Stimulated activated CD8-positive, alpha-beta memory T cell treated with anti-CD3 and anti-CD28 coated beads, Interleukin-7, amount 100 ng/mL, for 4 hours (primary cell): ENCODE data around the gene ATP11C.
"Not testable (repeated sequence)": the region's sequence is repeated elsewhere in the genome, so short reads cannot be mapped to it uniquely, and the experiment has no call there.

ENCODE experiments used
- DNase-seq, 2 donors: peaks; one replicate each; pipeline ENCODE4 v3.0.0-alpha.2; 2020; ENCODE audit warnings: low read depth in 2 of 2

Gene ATP11C

DNA sequence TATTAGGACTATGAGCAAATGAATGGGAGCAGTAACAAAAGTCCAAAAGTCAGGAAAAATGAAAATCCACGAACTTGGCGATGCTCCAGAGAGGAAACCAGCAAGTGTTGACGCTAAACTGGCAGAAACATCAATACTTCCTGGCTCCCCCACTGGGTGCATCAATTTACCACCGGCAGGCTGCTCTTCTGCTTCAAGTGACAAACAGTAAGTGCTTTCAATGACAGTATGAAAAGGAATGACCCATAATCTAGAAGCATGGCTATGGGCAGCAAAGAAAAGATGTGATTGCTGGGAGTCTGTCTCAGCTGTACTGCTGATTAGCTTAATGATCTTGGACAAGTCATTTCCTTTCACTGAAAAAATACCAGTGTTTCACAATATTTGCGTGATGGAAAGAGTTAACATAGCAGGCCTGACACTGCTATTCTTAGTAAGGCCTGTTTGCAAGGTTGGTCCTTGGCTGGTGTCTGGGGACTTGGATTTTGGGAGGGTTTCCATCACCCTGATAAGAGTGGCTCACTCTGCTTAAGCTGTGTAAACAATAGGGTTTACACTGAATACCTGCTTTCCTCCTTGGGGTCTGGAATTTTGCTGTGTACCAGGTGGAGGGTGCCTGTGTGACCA, 8.7 kb downstream of the ATP11C start:
- DNase-seq: no peak

GRCh38 chrX:139921142-139921541, 11.7 kb downstream of the ATP11C start:
- not testable (repeated sequence) for DNase-seq

GRCh38 chrX:139920316-139920715, 12.5 kb downstream of the ATP11C start:
- no peak for DNase-seq

GRCh38 chrX:139914421-139914820, 18.4 kb downstream of the ATP11C start:
- DNase-seq: no peak

DNA sequence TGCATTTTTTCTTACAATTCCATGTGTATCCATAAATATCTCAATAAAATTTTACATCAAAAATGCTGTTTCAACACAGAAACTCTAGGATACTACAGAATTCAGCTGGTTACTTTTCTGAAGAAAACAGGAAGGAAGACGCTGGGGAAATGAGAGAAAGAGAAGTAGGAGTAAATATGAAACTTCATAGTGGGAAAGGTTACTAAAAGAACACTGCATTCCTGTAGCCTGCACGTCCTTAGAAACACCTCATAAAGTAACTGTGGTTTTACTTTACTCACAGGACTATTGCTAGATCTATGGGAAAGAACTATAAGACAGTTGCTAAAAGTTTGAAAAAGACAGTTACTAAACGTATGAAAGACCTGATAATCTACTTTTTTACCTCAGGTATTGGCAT, 23.1 kb downstream of the ATP11C start:
- DNase-seq: no peak

DNA sequence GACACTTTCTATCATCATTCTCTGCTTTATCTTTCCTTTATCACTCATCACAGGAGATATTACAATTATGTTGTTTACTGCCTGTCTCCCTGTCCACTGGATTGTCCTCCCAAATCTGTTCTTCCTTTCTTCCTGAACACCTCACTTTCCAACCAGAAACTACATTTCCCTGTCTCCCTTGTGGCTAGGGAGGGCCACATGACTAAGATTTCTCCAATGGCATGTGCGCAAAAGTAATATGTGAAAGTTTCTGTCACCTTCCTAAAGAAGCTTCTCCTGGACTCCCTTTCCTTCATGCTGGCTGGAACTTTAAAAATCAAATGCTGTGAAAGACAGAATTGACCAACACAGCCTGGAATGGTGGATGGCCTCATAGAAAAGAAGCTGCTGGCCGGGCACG, 25.8 kb downstream of the ATP11C start:
- no peak for DNase-seq

DNA sequence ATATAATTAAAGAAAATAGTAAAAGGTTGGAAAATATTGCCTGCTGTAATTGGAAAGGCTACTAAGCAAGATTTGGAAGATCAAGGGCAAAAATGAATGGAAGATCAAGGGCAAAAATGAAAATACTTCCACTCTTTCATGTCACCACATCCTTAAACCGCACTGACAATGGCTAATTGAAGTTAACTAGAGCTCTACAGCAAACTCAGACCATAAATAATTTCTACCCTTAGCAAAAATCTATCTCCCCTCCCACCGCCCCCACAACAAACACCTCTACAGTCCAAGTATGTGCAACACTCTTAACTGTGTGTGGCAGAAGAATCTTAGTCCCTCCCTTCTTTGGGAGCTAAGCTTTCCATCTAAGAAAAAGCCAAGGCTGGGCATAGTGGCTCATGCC, 27.1 kb downstream of the ATP11C start:
- no peak for DNase-seq

GRCh38 chrX:139905051-139905450, 27.8 kb downstream of the ATP11C start:
- no peak for DNase-seq

GRCh38 chrX:139903210-139903609, 29.6 kb downstream of the ATP11C start:
- DNase-seq: no peak

DNA sequence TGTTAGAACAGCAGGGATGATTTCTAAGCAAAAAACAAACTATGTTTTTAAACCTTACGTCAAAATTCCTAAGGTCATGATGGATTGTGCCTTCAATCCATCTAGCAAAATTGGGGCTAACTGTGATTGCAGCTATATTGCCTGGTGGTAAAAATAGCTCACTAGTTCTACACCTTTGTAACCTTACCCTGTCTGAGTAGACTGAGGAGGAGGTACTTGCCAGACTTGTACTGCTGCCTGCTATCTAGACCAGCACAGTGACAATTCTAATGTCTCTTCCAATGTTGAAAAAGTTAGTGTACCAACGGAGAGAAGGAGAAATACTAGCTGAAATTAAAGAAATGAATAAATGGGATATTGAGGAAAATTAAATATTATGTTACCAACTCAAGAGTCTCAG, 30.3 kb downstream of the ATP11C start:
- DNase-seq: no peak

- DNase-seq: no peak
Measured at GRCh38 chrX:139898334-139898733, 34.5 kb downstream of the ATP11C start.

- no peak for DNase-seq
Measured at GRCh38 chrX:139892512-139892911, 40.3 kb downstream of the ATP11C start.

DNA sequence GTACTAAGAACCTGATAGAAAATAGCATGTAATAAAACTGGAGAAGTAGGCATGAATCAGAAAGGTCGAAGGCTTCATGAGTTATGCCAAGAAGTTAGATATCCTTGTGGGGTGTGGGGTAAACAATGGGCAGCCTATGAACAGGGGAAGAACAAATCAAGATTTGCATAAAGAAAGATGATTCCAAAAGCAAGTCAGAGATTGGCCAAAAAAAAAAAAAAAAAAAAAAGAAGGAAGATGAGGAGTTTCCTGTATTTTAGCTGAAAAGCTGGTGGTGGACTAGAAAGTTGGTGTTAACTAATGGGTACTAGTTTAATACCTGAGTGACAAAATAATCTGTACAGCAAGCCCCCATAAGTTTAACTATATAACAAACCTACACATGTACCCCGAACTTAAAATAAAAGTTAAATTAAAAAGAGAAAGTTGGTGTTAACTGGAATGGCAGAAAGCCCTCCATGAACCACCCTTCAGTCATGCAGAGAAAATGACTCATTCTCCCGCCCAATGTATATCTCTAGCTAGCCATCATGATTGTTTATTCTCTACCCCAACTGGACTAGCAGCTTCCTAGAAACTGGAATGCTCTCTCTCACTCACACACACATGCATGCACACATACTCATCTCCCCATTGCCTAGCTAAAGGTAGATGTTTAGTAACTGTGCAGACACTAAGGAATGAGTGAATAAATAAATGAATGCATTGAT, 41.7 kb downstream of the ATP11C start:
- no peak for DNase-seq

GRCh38 chrX:139889760-139890159, 43.1 kb downstream of the ATP11C start:
- no peak for DNase-seq

GRCh38 chrX:139883984-139884383, 48.9 kb downstream of the ATP11C start:
- DNase-seq: no peak

- no peak for DNase-seq
Measured at GRCh38 chrX:139882299-139882698, 50.6 kb downstream of the ATP11C start.

DNA sequence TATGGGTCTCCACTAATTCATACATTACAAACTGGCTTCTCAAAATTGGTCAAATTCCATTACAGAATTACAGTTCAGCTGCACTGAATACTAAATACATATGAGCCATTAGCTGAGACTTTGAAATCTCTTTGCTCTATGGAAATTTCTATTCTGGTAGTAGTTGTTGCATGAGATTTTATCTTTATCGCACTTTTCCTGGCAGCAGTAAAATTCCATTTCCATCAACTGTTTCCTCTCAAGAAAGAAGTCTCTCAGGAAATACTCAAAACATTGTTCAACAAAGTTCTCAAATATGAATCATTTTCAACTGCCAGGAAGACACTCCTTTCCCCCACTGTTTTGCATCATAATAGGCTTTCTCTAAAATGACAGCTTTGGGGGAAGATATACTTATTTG, 51.3 kb downstream of the ATP11C start:
- DNase-seq: no peak

DNA sequence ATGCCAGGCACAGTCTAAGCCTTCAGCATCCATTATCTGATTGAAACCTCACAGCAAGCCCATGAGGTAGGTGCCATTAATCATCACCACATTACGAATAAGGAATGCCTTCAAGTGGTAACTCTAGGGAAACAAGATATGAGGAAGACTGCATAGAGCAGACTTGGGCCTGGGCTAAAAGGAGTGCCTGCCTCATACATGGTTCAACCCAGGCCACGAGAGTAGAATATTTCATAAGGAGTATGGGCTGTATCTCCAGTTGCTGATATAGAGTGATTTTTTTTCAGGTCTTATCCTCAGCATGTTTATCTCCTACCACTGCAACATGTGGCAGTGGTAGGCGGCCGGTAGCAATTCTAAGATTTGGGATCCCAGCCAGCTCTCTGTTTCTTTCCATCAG, 51.7 kb downstream of the ATP11C start:
- DNase-seq: no peak

DNA sequence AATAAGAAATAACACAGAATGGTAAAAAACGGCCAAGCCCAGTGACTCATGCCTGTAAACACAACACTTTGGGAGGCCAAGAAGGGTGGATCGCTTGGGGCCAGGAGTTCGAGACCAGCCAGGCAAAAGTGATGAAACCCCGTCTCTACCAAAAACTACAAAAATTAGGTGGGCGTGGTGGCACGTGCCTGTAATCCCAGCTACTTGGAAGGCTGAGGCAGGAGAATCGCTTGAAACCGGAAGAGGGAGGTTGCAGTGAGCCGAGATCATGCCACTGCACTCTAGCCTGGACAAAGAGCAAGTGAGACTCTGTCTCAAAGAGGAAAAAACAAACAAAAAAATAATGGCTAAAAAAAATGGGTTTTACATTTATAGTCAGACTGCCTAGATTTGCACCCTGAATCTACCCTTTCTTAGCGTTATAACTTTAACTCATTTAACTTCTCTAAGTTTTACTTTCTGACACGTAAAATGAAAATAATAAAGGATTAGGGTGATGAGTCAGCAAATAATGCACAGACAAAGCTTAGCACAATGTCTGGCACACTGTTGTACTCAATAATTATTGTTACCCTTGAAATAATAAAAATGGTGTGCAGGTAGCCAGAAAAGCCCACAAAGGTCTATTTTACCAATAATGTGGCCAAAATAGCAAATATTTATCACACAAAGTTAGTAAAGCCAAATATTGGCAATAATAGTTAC, 55.0 kb downstream of the ATP11C start:
- no peak for DNase-seq

- no peak for DNase-seq
Measured at GRCh38 chrX:139875841-139876240, 57.0 kb downstream of the ATP11C start.

GRCh38 chrX:139869796-139870195, 63.1 kb downstream of the ATP11C start:
- DNase-seq: no peak

GRCh38 chrX:139864640-139865039, 68.2 kb downstream of the ATP11C start:
- DNase-seq: no peak

DNA sequence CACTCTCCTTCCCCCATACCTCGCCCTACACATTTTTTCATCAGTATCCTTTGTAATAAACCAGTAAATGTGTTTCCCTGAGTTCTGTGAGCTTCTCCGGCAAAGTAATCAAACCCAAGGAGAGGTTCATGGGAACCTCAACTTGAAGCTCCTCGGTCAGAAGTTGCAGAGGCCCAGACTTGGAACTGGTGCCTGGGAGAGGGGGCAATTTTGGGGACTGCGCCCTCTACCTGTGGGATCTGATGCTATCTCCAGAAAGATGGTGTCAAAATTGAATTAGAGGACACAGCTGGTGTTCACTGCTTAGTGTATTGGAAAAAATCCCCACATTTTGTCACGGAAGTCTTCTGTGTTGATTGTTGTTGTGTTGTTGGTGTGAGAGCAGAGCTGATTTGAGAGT, 70.6 kb downstream of the ATP11C start:
- no peak for DNase-seq
